HG02884 (cell line): Measurements from ENCODE around the gene CEP68.

ENCODE experiments used
- ATAC-seq: cut with Tn5 transposase; IDR thresholded peaks from one replicate; pipeline ENCODE4 v1.9.1; 2021; ENCODE audit warnings: mild to moderate bottlenecking, moderate library complexity; ENCODE audit not compliant: unreplicated experiment

CEP68 gene

DNA sequence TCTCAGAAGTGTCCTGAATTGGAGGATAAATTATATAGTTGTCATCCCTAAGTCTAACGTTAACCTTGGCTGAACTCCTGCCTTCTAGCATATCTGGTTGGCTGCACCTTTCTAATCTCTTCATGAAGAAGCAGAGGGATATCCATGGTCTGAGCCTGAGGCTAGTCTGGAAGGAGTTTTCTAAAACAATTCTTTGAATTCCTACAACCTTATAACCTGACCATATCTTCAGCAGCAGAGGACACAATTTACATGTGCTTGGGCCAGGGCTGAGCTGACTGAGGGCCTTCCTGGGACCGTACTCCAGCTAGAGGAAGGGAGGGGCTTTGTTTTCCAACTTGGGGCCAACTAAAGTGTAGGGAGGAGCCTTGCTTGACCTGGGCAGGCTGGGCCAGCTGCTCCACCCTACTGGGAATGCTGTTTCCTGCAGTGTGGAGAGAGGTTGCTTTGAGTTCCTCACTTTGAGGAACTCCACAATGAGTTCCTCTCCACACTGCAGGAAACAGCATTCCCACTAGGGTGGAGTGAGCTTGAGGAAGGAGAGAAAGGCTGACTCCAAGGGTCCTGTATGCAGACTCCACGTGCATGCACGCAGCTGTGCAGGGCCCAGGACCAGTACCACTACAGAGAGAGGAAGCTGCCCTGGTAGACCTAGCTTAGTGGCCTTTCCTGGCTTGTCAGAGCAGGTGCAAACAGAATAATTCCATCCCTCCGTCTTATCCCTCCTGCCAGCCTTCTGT is 19.6 kb downstream of the CEP68 start:
- no peak for ATAC-seq

DNA sequence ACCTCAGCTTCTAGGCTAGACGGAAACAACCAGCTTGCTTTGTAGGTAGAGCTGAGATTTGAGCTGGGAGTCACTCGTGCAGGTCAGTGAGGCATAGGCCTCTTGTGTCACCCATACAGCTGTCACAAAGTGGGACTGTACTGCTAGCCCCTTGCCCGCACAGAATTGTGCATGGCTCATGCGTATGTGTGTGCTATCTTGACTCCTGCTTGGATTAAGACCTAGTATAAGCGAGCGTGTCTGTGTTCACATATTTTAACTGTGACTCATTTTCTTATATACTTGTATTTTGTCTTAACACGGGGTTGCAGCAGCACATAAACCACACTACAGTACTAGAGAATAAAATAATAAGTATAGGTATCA is 20.1 kb downstream of the CEP68 start:
- ATAC-seq, result no peak

GRCh38 chr2:65077898-65078297 is 21.7 kb downstream of the CEP68 start:
- no peak for ATAC-seq

DNA sequence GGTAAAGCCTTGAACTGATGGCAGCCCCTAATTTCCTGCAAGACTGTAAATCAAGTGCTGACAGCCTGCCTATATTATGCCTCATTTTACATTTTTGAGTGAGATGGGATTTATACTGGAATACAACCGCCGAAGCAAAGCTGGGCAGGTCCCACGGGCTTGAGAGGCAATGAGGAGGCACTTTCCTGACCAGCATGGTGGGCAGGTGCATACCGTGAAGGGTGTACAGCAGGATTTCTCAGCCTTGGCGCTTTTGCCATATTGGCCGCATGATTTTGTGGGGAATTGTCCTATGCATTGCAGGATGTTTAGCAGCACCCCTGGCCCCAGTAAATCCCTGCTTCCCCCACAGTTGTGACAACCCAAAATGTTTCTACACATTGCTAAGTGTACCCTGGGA is 22.8 kb downstream of the CEP68 start:
- no peak for ATAC-seq

- ATAC-seq, result no peak
These were observed 25.0 kb downstream of the CEP68 start for GRCh38 chr2:65081232-65081685.

DNA sequence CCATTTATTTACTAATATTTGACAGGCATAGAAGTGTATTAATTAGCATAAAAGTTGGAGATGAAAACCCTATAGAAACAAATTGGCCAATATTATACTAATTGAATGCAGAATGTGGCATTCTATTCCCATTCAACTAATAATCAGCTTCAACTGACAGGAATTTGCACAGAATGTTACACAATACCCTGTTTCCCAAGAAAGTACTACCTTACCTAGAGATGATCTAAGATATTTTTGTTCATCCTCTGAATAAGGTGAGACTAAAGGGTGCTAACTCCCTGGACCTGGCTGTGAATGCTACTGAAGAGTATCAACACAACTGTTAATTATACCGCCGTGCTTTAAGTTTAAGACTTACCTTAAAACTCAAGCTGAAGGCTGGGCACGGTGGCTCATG is 28.9 kb downstream of the CEP68 start:
- no peak for ATAC-seq

- no peak for ATAC-seq
These were observed 36.6 kb downstream of the CEP68 start for GRCh38 chr2:65092791-65093190.

DNA sequence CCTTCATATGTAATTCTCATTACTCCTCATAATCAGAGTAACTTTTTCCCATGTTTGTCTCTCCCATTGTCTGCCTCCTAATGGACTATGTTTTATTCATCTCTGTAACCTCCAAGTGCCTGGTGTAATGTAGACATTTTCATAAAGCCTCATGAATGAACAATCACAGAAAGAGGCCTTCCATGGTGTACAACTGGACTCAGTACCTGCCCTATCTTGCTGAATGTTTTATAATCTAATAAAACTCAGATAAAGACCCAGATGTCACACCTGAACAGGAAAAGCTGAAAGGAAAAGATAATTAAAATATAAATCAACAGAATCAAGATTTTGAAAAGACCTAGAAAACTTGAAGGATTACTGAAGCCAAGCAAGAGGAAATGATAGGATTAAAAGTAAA is 37.0 kb downstream of the CEP68 start:
- no peak for ATAC-seq

GRCh38 chr2:65096948-65097347 is 40.7 kb downstream of the CEP68 start:
- no peak for ATAC-seq

DNA sequence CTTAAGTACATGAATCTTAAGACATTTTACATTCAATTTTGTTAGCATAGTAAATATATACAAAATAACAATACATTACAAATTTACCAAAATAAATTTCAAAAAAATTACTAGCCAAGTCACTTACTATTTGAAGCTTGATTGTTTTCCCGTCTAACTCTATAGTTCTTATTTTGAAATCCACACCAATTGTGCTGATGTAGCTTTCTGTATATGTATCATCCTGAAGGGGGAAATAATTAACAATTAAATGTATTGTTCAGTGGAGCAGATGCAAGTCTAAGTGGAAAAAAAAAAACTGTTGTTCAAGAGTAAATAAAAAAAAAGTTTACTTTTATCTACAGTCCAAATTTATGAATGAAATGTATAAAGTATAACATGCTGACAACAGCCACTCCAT is 41.6 kb downstream of the CEP68 start:
- ATAC-seq, result no peak

DNA sequence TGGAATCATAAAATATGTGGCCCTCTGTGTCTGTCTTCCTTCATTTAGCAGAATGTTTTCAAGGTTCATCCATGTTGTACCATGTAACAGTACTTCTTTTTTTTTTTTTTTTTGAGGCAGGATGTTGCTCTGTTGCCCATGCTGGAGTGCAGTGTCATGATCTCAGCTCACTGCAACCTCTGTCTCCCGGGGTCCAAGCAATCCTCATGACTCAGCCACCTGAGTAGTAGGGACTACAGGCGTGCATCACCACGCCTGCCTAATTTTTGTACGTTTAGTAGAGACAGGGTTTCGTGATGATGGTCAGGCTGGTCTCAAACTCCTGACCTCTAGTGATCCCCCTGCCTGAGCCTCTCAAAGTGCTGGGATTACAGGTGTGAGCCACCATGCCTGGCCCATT is 42.5 kb downstream of the CEP68 start:
- no peak for ATAC-seq

GRCh38 chr2:65101071-65101470 is 44.9 kb downstream of the CEP68 start:
- no peak for ATAC-seq

- ATAC-seq, result no peak
These were observed 46.9 kb downstream of the CEP68 start for GRCh38 chr2:65103013-65103715.

DNA sequence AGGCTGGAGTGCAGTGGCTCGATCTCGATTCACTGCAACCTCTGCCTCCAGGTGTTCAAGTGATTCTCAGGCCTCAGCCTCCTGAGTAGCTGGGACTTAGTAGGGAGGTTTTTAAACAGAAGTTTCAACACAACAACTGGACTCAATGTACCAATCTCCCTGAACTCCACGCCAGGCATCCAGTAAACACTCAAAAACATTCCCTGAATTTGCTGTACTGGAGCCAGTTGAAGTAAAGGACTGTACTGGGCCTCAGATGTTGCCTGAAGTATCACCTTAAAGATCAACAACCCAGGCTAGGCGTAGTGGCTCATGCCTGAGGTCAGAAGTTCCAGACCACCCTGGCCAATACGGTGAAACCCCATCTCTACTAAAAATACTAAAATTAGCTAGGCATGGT is 51.3 kb downstream of the CEP68 start:
- no peak for ATAC-seq

DNA sequence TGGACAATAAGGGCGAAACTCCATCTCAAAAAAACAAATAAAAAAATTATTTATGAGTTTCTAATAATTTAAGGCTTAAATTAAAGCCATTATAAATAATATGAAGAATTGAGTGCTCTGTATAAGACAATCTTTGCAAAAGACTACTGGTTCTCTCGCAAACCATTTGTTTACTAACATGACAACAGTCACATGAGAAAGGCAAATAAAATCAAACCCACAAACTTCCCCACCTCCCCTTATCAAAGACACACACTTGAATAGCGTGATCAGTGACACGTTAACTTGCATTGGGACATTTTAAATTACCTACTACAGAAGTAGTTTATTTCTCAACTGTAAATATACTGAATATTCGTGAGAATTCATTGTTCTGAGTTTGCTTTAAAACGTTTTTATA is 52.6 kb downstream of the CEP68 start:
- ATAC-seq, result no peak

GRCh38 chr2:65112633-65113032 is 56.4 kb downstream of the CEP68 start:
- ATAC-seq, result no peak

DNA sequence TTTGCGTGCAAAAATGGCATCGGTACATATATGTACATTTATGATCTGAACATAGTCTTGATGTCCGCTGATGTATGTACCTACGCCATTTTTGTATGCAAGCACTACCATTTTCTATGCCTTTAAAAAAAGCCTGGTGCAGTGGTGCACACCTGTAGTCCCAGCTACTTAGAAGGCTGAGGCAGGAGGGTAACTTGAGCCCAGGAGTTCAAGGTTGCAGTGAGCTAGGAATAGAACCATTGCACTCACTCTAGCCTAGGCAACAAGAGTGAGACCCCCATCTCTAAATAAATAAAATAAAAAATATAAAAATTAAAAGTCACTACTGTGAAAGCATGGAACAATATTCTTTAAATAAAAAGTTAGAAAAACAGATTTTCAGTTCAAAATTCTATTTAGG is 57.0 kb downstream of the CEP68 start:
- ATAC-seq, result no peak

DNA sequence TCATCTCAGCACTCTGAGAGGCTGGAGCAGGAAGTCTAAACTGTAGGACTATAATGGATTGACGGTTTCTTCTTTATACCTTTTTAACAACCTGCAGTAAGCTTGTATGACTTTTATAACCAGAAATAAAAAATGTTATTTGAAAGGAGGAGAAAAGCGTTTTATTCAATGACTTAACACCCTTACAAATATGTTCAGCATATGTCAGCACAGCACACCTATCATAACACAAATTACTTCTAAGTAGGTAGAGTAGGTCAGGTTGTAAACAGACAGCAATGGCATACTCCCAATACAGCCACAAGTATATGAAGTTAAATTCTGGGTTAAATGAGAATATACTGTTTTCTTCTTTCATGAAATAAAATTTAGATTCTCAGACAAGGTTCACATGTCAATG is 57.6 kb downstream of the CEP68 start:
- no peak for ATAC-seq

DNA sequence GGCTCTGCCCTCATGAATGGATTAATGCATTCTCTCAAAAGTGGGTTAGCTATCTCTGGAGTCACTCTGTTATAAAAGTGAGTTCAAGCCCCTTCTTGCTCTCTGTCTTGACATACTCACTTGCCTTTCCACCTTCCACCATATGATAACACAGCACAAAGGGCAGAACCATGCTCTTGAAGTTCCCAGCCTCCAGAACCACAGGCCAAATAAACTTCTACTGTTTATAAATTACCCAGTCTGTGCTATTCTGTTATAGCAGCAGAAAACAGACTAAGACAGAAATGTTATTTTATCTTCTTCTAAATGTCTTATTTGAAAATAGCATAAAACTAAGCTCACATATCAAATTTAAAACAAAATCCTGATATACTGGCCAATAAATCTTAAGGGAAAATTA is 58.7 kb downstream of the CEP68 start:
- ATAC-seq, result no peak

- no peak for ATAC-seq
These were observed 60.4 kb downstream of the CEP68 start for GRCh38 chr2:65116645-65117044.

GRCh38 chr2:65120990-65121693 is 64.9 kb downstream of the CEP68 start:
- ATAC-seq, result no peak

DNA sequence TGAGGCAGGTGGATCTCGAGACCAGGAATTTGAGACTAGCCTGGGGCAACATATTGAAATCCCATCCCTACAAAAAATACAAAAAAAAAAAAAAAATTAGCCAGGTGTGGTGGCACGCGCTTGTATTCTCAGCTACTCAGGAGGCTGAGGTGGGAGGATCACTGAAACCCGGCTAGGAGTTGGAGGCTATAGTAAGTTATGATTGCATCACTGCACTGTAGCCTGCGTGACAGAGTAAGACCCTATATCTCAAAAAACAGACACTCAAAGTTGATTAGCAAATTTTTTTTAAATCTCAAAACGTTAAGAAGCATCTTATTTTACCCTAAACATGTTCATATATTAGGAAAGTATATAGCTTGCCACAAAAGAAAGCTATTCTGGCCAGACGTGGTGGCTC is 66.1 kb downstream of the CEP68 start:
- no peak for ATAC-seq
